GM19468 (cell line): ENCODE measurements around the gene WDSUB1.

Source experiments
- ATAC-seq: cut with Tn5 transposase; IDR thresholded peaks from one replicate; pipeline ENCODE4 v1.9.1; 2021; ENCODE audit warnings: mild to moderate bottlenecking, moderate library complexity, moderate number of reproducible peaks; ENCODE audit not compliant: unreplicated experiment; ENCODE audit errors: extremely low read depth

The WDSUB1 gene

DNA sequence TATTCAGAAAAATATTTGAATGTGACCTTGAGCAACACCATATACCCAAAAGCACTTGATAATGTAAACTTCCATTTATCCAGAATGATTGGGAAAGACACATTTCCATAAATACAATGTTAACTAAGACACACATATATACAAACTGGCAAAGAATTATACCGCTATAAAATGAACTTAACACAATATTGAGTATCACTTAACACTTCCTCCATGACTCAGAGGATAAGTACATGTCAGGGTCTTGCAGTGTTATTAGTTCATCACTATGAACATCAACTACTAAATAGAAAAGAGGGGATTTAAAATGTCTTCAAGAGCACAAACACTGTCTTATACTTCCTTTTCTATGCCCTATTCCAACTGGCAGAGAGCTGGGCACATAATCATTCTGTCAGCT, 18.6 kb downstream of the WDSUB1 start:
- no peak for ATAC-seq

DNA sequence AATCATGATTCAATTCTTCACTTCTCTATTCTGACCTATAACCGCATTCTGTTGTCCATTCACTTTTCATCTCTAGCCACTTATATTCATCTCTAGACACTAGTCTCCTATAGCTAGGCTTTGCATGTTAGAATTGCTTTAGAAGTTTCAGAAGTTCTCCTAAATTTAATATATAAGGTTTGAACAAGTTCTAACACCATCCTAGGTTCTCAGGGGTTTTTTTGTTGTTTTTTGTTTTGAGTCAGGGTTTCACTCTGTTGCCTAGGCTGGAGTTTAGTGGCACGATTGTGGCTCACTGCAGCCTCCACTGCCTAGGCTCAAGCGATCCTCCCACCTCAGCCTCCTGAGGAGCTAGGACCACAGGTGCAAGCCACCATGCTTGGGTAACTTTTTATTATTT, 19.9 kb downstream of the WDSUB1 start:
- no peak for ATAC-seq

DNA sequence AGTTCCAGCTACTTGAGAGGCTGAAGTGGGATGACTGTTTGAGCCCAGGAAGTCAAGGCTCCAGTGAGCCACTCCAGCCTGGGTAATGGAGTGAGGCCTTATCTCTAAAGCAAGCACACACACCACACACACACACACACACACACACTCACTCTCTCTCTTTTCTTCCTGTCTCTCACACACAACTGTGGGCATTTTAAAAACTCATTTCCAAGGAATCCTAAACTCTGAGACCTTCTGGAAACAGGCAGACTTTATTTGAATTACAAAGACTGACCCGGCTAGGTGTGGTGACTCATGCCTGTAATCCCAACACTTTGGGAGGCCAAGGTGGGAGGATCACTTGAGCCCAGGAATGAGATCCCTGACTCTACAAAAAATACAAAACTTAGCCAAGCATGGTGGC, 21.3 kb downstream of the WDSUB1 start:
- no peak for ATAC-seq

DNA sequence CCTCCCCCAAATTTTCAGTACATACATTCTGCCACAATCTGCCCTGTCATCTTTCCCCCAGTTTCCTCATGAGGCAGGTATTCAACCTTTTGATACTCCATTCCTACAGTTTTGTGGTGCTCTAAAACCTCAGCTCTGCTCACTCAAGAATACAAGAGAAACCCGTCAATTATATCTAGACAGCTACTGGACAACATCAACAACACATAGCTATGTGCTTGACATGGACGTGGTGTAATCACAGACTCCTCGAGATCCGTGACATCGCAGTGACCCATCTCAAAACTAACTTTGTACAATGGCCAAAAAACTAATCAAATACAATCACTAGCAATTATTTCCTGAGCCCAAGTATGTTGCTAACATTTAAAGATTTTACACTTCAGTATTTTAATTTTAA, 23.6 kb downstream of the WDSUB1 start:
- ATAC-seq = no peak

DNA sequence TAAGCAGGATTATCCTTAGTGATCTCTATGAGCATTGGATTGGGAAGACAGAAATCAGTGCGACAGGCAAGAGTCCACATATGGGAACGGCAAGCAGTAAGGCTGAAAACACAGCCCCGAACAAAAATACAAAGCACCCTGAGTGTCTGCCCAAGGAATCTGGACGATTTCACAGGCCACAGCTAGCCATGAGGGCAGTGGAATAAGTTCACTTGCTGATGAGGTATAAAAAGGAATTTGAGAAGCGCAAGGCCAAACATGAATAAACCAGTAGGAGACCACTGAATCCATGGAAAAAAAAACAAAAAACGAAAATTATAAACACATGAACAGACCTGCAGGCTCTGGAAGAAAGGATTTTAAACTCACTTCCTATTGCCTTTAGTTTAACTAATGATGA, 24.3 kb downstream of the WDSUB1 start:
- ATAC-seq = no peak

DNA sequence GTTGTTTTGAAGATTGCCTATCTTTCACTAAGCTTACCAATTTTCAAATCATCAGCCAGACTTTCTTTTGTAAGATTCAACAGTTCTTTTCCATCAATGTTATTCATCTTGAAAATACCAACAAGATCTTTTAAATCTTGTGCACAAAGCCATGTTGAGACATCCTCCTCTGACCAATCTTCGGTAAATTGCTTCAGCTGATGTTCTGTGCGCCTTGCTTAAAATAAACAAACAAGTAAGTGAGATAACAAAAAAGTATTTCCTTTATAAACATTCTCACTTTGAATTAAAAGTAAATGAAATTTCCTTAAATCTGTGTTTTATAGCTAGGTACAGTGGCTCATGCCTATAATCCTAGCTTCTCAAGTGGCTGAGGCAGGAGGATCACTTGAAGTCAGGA, 30.3 kb downstream of the WDSUB1 start:
- no peak for ATAC-seq

DNA sequence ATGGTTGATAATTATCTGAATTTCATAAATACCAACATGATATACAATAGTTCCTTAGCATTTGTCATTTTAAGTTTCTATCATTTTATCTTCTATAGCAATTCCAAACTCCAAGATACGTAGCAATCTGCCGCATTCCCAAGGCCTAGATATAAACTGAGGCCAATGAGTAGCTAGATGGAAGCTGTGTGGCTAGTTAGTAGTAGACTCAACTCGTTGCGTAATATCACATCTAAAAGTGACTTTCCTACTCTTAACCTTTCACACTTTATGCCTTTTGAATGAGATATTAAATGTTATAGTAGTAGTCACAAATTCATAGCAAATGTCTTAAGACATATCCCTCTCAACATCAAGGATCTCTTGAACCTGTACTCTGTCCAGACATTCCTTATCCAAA, 33.6 kb downstream of the WDSUB1 start:
- no peak for ATAC-seq

DNA sequence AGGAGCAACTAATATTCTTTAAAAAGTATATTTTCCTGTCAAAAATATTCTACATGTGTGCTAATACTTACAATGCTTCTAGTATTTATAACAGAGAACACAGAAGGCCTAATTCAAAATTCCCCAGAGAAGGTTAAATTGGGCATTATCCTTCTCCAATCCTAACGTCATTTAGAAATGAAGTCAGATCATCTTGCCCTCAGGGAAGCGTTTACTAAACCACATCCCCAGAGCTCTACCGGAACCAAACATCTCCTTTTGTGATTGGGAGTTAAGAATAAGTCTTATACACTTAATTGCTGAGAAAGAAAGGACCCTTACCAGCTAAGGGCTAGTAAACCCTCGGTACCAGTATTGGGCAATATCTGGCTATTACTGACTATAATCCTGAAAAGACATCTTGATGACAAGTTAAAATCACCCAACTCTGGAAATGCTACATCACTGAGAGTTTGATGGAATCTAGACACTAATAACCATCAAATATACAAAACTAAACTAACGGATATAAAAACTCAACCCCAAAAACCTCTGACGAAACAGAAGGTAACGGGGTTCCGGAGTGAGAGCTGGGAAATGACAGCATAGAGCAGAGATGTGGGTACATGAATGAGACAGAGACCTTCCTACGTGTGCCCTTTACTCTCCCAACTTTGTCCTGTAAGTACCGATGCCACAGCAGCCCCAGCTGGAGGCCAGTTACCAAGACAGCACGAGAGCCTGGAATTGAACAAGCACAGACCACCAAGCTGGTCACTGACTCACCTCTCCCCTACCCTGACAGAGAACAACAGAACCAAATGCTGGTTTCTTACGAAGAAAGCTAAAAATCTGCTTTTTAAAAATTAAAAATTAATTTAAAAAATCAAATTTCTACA, 35.0 kb downstream of the WDSUB1 start:
- ATAC-seq = no peak

DNA sequence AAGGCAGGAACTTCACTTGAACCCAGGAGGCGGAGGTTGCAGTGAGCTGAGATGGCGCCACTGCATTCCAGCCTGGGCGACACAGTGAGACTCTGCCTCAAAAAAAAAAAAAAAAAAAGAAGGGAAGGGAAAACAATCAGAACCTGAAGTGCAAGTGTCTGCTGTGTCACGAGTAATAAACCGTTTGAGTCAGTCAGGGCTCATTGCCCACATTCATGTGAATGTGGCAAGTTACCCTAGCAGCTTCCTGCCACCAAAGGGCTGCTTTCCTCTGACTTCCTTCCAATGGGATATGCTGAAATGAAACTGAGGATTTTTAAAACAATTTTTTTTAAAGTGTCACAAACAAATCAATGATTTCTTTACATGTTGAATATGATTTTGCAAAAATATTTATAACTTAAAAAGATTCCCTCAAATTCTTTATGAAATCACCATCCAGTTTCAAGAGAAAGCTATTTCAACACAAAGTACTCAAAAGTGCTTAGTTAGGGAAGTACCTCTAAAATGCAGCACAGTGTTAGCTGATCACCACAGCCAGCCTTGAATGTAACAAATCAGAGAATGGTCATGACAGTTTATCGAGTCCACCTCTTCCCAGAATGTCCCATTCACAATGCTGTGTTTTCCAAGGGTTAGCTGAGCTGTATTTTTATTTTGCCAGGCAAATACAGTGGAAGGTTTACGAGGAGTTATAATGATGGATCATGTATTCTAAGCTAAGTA, 36.4 kb downstream of the WDSUB1 start:
- ATAC-seq = no peak

DNA sequence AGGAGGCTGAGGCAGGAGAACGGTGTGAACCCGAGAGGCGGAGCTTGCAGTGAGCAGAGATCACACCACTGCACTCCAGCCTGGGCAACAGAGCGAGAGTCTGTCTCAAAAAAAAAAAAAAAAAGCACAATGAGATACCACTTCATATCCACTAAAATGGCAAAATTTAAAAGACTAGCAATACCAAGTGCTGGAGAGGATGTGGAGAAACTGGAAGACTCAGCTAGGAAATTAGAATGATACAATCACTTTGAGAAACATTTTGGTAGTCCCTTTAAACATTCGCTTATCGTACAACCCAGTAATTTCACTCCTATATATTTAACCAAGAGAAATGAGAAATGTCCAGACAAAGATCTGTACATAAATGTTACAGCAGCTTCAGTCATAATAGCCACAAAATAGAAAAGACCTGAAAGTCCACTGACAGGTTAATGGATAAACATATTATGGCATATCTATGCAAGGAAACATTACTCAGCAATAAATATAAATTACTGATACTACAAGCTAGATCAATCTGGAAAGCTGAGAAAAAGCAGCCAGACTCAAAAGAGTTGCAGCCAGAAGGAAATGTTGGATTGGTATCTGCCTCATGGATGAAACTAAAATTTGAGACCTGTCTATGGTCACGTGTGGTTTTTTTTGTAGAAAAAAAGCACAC, 40.0 kb downstream of the WDSUB1 start:
- ATAC-seq = no peak

DNA sequence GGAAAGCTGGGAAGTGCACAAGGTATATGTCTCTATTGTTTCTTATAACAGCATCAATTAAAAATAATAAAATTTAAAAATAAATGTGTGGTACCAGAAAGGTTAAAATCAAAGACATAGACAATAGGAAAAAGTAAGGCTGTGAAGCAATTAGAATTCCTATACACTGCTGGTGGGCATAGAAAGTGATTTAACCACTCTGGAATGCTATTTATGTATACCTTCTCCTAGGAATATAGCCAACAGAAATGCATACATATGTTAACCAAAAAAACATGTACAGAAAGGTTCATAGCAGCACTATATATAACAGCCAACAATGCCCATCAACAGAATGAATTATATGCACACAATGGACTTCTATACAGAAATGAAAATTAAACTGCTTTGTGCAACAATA, 43.0 kb downstream of the WDSUB1 start:
- ATAC-seq = no peak

DNA sequence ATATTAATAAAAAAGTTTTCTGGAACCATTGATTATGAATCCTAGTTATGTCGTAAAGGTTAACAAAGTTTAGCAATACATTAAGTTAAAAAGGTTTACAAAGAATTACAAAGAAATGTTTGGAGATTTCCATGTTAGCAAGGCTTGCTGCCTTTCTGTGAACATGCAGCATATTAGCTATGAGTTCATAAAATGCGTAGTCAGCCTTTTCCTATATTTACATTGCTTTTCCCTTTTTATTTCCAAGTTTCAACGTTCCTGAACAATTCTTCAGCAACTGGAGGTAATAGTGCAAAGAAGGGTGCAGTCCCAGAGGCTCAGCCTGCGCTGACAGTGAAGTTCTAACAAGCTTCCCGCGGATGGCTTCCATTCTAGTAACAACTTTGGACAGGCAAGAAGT, 51.6 kb downstream of the WDSUB1 start:
- ATAC-seq = no peak

DNA sequence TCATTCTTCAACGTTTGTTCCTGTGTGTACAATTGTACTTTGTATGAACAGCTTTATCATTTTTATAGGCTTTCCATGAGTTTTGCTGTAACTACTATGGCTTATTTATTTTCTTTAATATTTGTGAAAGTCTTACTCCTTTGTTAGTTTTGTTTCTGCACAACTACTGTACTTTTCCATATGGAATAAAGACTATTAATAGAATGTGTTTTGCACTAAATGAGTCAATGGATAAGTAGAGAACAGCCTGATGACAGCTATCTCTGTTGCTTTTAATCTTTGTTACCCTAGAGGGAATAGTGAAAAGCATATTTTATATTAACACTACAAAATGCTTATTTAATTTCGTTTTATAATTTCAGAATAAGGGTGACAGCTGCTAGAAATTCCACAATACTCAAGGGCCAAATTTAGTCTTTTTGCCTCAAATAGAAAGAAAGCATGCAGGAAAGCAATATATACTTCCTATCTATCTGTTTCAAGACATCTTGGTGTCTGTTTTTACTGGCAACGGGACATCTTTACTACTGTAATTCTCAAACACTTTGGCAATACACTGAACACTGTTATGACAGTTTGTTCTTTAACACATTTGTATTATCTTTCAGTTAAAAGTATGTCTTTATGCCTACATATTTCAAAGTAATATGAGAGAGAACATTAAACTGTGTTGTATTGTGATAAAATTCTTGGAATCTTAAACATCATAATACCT, 53.9 kb downstream of the WDSUB1 start:
- ATAC-seq = no peak

DNA sequence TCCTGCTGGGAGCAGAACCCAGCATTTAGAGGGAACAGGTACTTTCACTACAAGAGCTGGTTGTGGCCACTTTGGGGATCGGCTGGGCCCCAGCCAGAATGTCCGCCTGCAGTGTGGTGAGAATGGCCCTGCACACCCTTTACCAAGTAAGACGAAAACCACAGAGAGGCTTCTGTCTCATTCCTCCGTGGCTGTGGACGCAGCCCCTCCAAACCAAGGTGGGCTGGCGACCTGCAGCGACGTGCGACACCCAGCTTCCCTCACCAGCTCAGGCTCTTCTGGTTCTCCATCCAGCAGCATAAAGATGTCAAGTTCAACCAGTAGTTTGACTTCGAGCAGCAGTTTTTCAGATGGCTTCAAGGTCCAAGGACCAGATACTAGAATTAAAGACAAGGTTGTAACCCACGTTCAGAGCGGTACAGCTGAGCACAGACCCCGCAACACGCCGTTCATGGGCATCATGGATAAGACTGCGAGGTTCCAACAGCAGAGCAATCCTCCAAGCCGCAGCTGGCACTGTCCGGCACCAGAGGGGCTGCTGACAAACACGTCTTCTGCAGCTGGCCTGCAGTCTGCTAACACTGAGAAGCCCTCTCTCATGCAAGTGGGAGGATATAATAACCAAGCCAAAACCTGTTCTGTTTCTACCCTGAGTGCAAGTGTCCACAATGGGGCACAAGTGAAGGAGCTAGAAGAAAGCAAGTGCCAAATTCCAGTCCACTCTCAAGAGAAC, 56.2 kb downstream of the WDSUB1 start:
- ATAC-seq = no peak

DNA sequence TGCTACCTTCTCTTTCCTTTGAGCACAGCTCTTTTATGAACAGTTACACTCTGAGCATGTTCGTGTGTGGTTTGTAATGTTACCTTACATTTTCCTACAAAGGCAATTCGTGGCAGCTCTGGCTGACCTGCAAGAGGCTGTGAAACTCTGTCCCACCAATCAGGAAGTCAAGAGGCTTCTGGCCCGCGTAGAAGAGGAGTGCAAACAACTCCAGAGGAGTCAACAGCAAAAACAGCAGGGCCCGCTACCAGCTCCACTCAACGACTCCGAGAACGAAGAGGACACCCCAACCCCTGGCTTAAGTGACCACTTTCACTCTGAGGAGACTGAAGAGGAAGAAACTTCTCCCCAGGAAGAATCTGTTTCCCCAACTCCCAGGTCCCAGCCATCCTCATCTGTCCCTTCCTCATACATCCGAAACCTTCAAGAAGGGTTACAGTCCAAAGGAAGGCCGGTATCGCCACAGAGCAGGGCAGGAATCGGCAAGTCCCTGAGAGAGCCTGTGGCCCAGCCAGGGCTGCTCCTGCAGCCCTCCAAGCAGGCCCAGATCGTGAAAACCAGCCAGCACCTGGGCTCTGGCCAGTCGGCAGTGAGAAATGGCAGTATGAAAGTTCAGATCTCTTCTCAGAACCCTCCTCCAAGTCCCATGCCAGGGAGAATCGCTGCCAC, 56.9 kb downstream of the WDSUB1 start:
- no peak for ATAC-seq

DNA sequence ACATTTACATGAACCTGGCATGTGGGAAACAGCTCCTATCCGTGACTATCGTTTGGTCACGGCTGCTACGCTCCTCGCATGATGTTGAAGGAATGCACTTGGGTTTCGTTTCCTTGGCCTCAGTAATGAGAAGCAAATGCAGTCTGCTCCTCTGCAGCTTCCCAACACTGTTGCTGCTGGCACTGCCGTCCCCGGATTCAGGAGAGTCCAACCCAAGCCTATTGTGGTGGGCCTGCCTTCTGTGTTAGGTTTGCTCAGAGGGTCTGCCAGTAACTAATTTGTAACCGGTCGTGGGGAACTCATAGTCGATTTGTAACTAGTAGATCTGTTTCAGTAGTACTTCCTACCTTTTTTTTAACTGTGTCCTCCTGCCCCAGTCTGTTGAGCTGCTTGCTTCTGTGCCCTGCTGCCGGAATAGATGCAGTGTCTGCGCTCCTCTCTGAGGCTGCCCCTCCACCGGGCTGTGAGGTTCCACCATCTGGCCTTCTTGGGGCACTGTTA, 58.4 kb downstream of the WDSUB1 start:
- no peak for ATAC-seq

DNA sequence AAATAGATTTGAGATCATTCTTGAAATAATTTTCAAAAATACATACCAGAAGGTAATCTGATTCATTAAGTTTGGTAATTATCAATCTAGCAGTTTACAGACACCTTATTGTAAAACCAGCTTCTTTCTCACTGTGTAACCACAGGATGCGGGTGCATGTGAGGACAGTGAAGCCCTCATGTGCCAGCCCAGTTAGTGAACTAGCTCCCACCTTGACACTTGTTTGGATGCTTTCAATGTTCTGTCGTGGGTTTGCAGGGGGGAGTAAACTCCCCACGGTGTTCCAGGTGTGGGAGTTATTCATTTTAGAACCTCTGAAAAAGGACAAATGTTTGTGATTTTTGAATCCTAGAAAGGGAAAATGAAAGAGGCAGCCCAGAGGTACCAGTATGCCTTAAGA, 59.0 kb downstream of the WDSUB1 start:
- no peak for ATAC-seq

DNA sequence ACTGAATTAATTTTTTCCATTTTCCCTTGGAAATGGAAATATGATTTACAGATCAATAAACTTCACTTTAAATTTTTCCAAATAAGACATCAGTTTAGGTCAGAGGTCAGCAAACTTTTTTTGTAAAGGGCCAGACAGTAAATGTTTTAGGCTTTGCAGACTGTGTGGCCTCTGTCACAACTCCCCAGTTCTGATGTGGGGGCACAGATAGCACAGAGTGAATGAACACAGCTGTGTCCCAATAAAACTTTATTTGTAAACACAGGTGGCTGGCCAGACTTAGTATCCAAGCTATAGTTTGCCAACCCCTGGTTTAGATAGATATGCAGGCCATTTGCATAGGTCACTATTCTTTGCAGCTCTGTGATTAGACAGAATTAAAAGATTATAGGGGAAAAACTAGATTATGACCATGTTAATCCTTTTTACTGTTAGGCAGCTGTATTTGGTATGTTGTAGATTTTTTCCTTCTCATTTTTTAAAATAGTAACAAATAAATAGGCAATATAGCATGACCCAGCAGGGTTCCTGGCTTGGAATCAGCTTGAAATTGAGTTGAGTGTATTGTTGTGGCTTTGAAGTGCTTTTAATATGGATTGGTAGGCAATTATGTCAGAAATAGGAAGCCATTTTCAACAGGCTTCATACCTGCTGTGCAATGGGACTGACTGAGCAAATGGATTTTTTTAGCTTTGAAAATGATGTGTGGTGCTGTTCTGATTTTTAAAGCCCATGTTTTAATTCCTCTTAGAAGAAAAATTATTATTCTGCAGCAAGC, 59.7 kb downstream of the WDSUB1 start:
- no peak for ATAC-seq
